ENCODE results near the gene MACROD2.

Gene MACROD2

GRCh38 chr20:16069389-16070010, 2074.2 kb downstream of the MACROD2 start:
- H3K4me2 ChIP-seq: peak overlapping the region; percentile 63
- peak overlapping the region; percentile 62 for H3K27ac ChIP-seq
- H3K9ac ChIP-seq: no peak overlapping the region
- no peaks in the 10 kb centered on the region for H4K20me1 ChIP-seq
- no peaks in the 10 kb centered on the region for H3K36me3 ChIP-seq
- no peak overlapping the region for H3K4me3 ChIP-seq
- TF ChIP-seq Cebpa-rat (IDR thresholded peaks at IDR 0.05): no peak
- H3K27me3 ChIP-seq: no peaks in the 10 kb centered on the region
- peaks cover 46% of the 10 kb centered on the region for H3K4me1 ChIP-seq
- peaks cover 31% of the 10 kb centered on the region for H3K9me3 ChIP-seq

GRCh38 chr20:16072220-16072619, 2076.9 kb downstream of the MACROD2 start:
- Histone ChIP-seq H3K9ac (no peak overlapping the region), H3K27me3 (no peaks in the 10 kb centered on the region), H3K9me3 (peaks cover 32% of the 10 kb centered on the region), H3K27ac (0 out of 2 replicates have a peak overlapping the region, but pooled peaks have one; percentile 4), H3K36me3 (no peaks in the 10 kb centered on the region), H3K4me1 (peaks cover 35% of the 10 kb centered on the region), H3K4me3 (no peak overlapping the region), H4K20me1 (no peaks in the 10 kb centered on the region), H3K4me2 (peak overlapping the region; percentile 13; the same call in 1 of the 2 replicates)
- no peak for TF ChIP-seq Cebpa-rat (IDR thresholded peaks at IDR 0.05)

DNA sequence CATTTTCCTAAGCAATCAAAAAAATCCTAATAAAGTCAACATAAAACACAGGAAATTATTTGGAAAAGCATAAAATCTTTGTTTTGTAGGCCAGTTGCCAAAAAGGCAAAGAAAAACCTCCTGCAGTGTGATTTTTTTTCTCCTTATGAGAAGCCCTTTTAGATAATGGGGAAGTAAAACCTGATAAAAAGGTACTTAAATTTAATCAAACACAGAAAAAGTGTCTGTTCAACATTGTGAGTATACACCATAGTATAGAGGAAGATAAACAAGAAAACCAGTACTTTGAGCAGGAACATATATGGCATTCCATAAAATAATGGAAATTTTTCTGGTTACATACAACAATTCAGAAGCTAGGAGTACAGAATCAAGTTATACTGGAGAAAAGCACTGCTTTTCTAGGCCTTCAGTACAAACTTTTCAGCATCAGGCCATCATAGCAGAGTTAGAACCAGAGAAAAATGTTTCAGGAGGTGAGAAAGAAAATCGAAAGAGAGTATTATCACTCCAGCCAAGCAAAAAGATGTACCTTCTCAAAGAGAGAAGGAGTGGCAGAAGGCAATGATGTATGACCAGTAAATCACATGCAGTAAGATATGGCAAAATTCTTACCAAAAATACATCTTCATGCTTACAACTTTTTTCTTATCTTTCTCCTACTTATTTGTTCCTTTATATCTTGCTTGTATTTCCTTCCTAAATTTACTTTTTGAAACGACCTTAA, 2083.0 kb downstream of the MACROD2 start:
- Histone ChIP-seq H3K4me2 (peak overlapping the region; percentile 44; the same call in 1 of the 2 replicates), H3K9ac (no peak overlapping the region), H3K27me3 (no peaks in the 10 kb centered on the region), H3K4me3 (no peak overlapping the region), H3K36me3 (no peaks in the 10 kb centered on the region), H3K4me1 (peaks cover 37% of the 10 kb centered on the region), H3K27ac (peak overlapping the region; percentile 18; the same call in 1 of the 2 replicates), H3K9me3 (peaks cover 26% of the 10 kb centered on the region), H4K20me1 (no peaks in the 10 kb centered on the region)
- no peak for TF ChIP-seq Cebpa-rat (IDR thresholded peaks at IDR 0.05)

DNA sequence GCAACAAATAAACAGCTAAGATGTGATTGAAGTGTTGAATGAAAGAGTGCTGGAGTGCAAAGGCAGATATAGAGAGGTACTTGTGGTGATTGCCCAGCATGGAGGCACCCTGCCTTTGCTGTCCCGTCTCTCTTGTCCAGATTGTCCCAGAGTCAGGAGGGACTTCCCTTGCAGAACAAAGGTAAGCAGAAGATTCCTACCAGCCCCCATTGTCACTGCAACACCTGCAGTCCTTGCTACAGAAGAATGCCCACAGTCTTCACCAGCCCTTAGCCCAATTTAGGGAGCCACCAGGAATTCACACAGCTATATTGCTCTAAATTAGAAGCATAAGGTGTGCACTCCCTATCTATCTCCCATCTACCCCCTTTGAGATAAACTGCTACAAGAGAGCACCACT, 2086.1 kb downstream of the MACROD2 start:
- H3K27ac ChIP-seq: peak overlapping the region; percentile 27; the same call in 1 of the 2 replicates
- H3K4me3 ChIP-seq: no peak overlapping the region
- peaks cover 46% of the 10 kb centered on the region for H3K4me1 ChIP-seq
- H3K4me2 ChIP-seq: no peak overlapping the region; the same call in 1 of the 2 replicates
- no peak for TF ChIP-seq Cebpa-rat (IDR thresholded peaks at IDR 0.05)
- H3K9ac ChIP-seq: no peak overlapping the region
- no peaks in the 10 kb centered on the region for H3K27me3 ChIP-seq
- H3K9me3 ChIP-seq: peaks cover 30% of the 10 kb centered on the region
- H4K20me1 ChIP-seq: no peaks in the 10 kb centered on the region
- no peaks in the 10 kb centered on the region for H3K36me3 ChIP-seq

DNA sequence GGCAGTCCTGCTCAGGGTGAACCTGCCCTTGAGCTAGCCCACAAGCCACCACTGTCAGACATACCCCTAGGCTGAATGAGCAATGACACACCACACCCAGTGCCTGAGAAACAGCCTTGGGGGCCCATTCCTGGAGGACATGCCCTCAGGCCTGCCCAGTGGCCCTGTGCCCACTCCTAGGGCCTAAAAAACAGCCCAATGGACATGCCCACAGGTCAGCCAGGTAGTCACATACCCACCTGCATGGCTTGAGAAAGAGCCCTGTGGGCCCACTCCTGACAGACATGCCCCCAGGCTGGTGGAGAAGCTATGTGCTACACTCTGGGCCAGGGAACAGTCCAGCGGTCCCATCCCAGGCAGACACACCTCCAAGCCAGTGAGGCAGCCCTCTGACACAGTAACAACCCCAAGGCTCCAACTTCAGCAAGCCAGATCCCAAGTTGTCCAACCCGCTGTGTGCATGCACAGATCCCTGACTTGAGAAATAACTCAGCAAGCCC, 2086.8 kb downstream of the MACROD2 start:
- TF ChIP-seq Cebpa-rat (IDR thresholded peaks at IDR 0.05): no peak
- Histone ChIP-seq H3K27me3 (no peaks in the 10 kb centered on the region), H3K9ac (no peak overlapping the region), H3K4me2 (no peak overlapping the region), H3K9me3 (peaks cover 37% of the 10 kb centered on the region), H4K20me1 (no peaks in the 10 kb centered on the region), H3K36me3 (no peaks in the 10 kb centered on the region), H3K27ac (peak overlapping the region; percentile 27; the same call in 1 of the 2 replicates), H3K4me3 (no peak overlapping the region), H3K4me1 (peaks cover 46% of the 10 kb centered on the region)

- Histone ChIP-seq H3K9ac (no peak overlapping the region), H3K27me3 (no peaks in the 10 kb centered on the region), H3K9me3 (peaks cover 41% of the 10 kb centered on the region), H3K4me2 (peak overlapping the region; percentile 31; the same call in 1 of the 2 replicates), H4K20me1 (no peaks in the 10 kb centered on the region), H3K27ac (peak overlapping the region; percentile 32; the same call in 1 of the 2 replicates), H3K4me3 (no peak overlapping the region), H3K4me1 (peaks cover 35% of the 10 kb centered on the region), H3K36me3 (no peaks in the 10 kb centered on the region)
- TF ChIP-seq Cebpa-rat (IDR thresholded peaks at IDR 0.05): no peak
Observed at GRCh38 chr20:16083639-16084280, 2088.4 kb downstream of the MACROD2 start.

- H3K4me2 ChIP-seq: peak overlapping the region; percentile 67
- no peaks in the 10 kb centered on the region for H3K27me3 ChIP-seq
- H4K20me1 ChIP-seq: no peaks in the 10 kb centered on the region
- H3K4me3 ChIP-seq: no peak overlapping the region
- no peaks in the 10 kb centered on the region for H3K36me3 ChIP-seq
- peaks cover 50% of the 10 kb centered on the region for H3K4me1 ChIP-seq
- H3K9me3 ChIP-seq: peaks cover 13% of the 10 kb centered on the region; the same call in 1 of the 2 replicates
- no peak overlapping the region for H3K9ac ChIP-seq
- H3K27ac ChIP-seq: peak overlapping the region; percentile 33
- TF ChIP-seq Cebpa-rat (IDR thresholded peaks at IDR 0.05): no peak
Observed at GRCh38 chr20:16095226-16095625, 2099.9 kb downstream of the MACROD2 start.

DNA sequence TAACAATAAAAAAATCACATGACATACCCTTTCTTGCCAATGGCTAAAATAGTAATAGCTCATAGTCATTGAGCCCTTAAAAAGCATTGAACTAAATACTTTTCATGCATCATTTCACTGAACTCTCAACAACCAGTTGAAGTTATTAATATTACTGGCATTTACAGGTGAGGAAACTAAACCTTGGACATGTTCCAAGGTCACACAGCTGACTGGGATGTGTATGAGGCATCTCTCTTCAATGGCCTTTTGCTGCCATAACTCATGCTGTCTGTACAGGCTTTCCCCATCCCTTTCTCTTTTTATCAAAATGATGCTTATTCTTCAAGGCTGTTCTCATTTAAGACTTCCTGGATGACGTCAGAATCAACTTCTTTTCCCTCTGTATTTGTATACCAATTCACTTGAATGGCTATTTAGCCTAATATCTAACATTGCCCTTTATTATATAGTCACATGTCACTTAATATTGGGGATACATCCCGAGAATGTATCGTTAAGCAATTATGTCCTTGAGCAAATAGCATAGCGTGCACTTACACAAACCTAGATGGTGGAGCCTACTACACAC, 2101.5 kb downstream of the MACROD2 start:
- Histone ChIP-seq H3K27me3 (no peaks in the 10 kb centered on the region), H3K4me1 (peaks cover 57% of the 10 kb centered on the region), H3K9me3 (peaks cover 4% of the 10 kb centered on the region; the same call in 1 of the 2 replicates), H3K4me2 (peak overlapping the region; percentile 4; the same call in 1 of the 2 replicates), H3K4me3 (no peak overlapping the region), H3K27ac (no peak overlapping the region), H3K9ac (no peak overlapping the region), H4K20me1 (no peaks in the 10 kb centered on the region), H3K36me3 (no peaks in the 10 kb centered on the region)
- no peak for TF ChIP-seq Cebpa-rat (IDR thresholded peaks at IDR 0.05)

DNA sequence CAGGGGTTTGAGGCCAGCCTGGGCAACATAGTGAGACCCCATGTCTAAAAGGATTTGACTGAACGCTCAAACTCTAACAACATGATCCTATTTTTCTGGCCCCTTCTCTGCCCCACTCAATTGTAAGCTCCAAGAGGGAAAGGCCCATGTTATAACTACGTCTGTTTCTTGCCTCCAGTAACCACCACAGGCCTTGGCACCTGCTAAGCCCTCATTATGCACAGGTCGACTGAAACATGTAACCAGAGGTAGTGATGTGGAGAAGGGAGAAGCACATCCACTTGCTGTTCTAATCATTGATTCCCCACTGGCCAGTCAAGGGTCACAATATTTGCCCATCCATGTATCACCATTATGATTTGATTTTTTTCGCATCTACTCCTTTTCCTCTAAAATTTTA, 2102.5 kb downstream of the MACROD2 start:
- no peak overlapping the region for H3K4me3 ChIP-seq
- H4K20me1 ChIP-seq: no peaks in the 10 kb centered on the region
- no peak overlapping the region for H3K9ac ChIP-seq
- no peaks in the 10 kb centered on the region for H3K36me3 ChIP-seq
- TF ChIP-seq Cebpa-rat (IDR thresholded peaks at IDR 0.05): no peak
- no peak overlapping the region for H3K27ac ChIP-seq
- H3K27me3 ChIP-seq: no peaks in the 10 kb centered on the region
- peaks cover 61% of the 10 kb centered on the region for H3K4me1 ChIP-seq
- H3K4me2 ChIP-seq: no peak overlapping the region
- H3K9me3 ChIP-seq: peaks cover 4% of the 10 kb centered on the region; the same call in 1 of the 2 replicates

Data from BLaER1 (cell line).